ENCODE data around the gene CASP9. TPM values are rescaled to one million over a fixed set of nuclear protein-coding genes. Genes with fewer than 3 reads are reported as not detected.
A peak's percentile ranks its signal among the peaks of the same experiment; 100 is the strongest.

Gene CASP9
- total RNA-seq, result 10 to 100 TPM in 3 of 4 donors, 1 to 10 TPM in 1; 8.8 to 22.6 (median 15.5) TPM

DNA sequence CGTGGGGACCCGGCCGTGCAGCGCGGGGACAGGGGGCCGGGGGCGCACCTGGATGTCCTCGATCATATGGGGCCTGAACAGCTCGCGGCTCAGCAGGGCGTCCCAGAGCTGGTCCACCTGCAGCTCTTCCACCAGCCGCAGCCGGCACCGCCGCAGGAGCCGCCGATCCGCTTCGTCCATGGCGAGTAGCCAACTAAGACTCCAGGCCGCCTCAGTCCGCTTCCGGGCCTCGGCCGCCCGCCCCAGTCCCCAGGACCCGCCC is at the start of gene CASP9:
Gene CASP9 (minus strand): TSS at position 195 of the 262 bp plus-strand sequence. CDS start 15 bp downstream, at position 180.
- H3K4me3 ChIP-seq, result peak within 1 kb of the TSS; percentile 59 to 78 (median 73)
- H3K4me1 ChIP-seq, result peaks cover 15 to 46% (median 24%) of the 10 kb centered on the region in 3 donors
- H3K27me3 ChIP-seq, result no peaks in the 10 kb centered on the region
- TF ChIP-seq POLR2A (IDR thresholded peaks at IDR 0.05), result peak in 3 of 4 donors; percentile 12 to 68 (median 33)
- TF ChIP-seq, protein P1, sequence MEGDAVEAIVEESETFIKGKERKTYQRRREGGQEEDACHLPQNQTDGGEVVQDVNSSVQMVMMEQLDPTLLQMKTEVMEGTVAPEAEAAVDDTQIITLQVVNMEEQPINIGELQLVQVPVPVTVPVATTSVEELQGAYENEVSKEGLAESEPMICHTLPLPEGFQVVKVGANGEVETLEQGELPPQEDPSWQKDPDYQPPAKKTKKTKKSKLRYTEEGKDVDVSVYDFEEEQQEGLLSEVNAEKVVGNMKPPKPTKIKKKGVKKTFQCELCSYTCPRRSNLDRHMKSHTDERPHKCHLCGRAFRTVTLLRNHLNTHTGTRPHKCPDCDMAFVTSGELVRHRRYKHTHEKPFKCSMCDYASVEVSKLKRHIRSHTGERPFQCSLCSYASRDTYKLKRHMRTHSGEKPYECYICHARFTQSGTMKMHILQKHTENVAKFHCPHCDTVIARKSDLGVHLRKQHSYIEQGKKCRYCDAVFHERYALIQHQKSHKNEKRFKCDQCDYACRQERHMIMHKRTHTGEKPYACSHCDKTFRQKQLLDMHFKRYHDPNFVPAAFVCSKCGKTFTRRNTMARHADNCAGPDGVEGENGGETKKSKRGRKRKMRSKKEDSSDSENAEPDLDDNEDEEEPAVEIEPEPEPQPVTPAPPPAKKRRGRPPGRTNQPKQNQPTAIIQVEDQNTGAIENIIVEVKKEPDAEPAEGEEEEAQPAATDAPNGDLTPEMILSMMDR (IDR thresholded peaks at IDR 0.05), result no peak
- no peaks in the 10 kb centered on the region for H3K9me3 ChIP-seq
- H3K36me3 ChIP-seq, result no peaks in the 10 kb centered on the region
- peak within 1 kb of the TSS; percentile 96 to 100 (median 97) for H3K27ac ChIP-seq
- DNase-seq, result no peak
- intact Hi-C loops (cut with DNase I), result no loop called here
- WGBS, 2 donors, result 0% methylated on average over 3 of the region's 27 CpGs; no CpG with 5 or more reads in 1 of the 2 donors

DNA sequence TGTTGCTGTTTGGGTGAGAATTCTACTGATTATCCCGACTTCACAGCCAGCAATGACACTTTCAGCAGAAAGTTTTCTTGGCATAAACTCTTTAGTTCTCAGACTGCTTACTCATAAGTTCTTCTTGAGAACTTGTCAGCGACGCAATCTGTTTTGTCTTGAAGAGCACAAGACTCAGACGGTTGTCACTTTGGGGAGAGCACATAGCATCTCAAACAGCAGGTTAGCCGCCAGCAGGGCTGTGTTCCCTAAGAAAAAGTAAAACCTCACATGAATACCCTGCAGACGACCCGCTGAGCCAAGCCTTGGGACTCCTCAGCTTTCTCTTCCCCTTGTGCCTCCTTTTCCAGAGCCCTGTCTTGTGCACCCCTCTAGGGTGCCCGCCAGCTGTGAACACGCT is 49.5 kb upstream of the CASP9 start:
- H3K9me3 ChIP-seq, result no peaks in the 10 kb centered on the region
- H3K36me3 ChIP-seq, result peaks cover 0 to 45% (median under 1%) of the 10 kb centered on the region in 3 donors
- H3K27me3 ChIP-seq, result no peaks in the 10 kb centered on the region
- no peak for DNase-seq
- WGBS, 2 donors, result 64 to 76% methylated on average over 9 of the region's 9 CpGs
- no peak overlapping the region for H3K27ac ChIP-seq
- no peak overlapping the region for H3K4me3 ChIP-seq
- intact Hi-C loops (cut with DNase I), result no loop called here
- peaks cover 0 to 3% (median 0%) of the 10 kb centered on the region in 3 donors for H3K4me1 ChIP-seq
- TF ChIP-seq, protein P1 (IDR thresholded peaks at IDR 0.05), result no peak

DNA sequence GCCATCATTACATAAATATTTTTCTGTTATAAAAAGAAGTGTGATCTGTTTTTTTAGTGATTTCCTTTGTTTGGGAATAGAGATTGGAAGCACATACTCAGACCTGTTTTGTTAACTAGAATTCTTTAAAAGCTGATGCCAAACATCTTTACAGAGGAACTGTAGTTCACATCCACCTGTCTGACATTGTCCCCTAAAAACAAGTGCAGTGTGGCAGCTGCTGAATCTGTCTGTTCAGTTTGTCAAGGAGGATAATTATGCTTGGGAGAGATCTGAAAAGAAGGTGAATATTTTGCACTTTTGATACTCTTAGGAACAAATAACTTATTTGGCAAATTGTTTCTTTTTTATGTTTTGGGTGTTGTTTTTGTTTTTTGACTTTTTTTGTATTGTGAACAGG is 47.3 kb upstream of the CASP9 start:
- no peak for DNase-seq
- H3K36me3 ChIP-seq, result peaks cover 8 to 67% (median 17%) of the 10 kb centered on the region in 3 donors
- no peaks in the 10 kb centered on the region for H3K27me3 ChIP-seq
- TF ChIP-seq POLR2A (IDR thresholded peaks at IDR 0.05), result no peak
- TF ChIP-seq, protein P1 (IDR thresholded peaks at IDR 0.05), result no peak
- intact Hi-C loops (cut with DNase I), result no loop called here
- H3K4me1 ChIP-seq, result no peaks in the 10 kb centered on the region
- H3K4me3 ChIP-seq, result no peak overlapping the region
- no peak overlapping the region for H3K27ac ChIP-seq
- no peaks in the 10 kb centered on the region for H3K9me3 ChIP-seq

DNA sequence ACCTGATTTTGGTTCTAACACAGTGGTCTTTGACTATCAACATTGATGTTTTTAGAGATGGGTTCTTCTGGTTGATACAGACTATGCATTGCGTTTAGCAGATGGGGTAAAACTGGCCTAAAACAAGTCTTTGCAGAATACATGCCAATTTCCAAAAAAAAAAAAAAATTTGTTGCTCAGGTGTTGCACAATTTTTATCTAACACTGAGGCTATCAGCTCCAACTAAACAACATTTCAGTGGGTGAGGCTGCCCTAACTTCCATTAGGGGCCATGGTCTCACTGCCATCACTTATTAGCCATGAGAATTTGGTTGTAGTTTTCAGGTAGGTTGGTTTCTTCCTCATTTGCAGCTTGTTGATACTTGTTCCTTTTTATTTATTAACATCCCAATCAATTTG is 46.8 kb upstream of the CASP9 start:
- Histone ChIP-seq H3K36me3 (peaks cover 13 to 71% (median 21%) of the 10 kb centered on the region in 3 donors), H3K27ac (no peak overlapping the region), H3K4me1 (no peaks in the 10 kb centered on the region), H3K4me3 (no peak overlapping the region), H3K27me3 (no peaks in the 10 kb centered on the region), H3K9me3 (no peaks in the 10 kb centered on the region)
- intact Hi-C loops (cut with DNase I), result no loop called here
- TF ChIP-seq, protein P1 (IDR thresholded peaks at IDR 0.05), result no peak
- no peak for TF ChIP-seq POLR2A (IDR thresholded peaks at IDR 0.05)
- WGBS, 2 donors, result 82 to 100% methylated on average over 1 of the region's 1 CpG
- DNase-seq, result no peak

DNA sequence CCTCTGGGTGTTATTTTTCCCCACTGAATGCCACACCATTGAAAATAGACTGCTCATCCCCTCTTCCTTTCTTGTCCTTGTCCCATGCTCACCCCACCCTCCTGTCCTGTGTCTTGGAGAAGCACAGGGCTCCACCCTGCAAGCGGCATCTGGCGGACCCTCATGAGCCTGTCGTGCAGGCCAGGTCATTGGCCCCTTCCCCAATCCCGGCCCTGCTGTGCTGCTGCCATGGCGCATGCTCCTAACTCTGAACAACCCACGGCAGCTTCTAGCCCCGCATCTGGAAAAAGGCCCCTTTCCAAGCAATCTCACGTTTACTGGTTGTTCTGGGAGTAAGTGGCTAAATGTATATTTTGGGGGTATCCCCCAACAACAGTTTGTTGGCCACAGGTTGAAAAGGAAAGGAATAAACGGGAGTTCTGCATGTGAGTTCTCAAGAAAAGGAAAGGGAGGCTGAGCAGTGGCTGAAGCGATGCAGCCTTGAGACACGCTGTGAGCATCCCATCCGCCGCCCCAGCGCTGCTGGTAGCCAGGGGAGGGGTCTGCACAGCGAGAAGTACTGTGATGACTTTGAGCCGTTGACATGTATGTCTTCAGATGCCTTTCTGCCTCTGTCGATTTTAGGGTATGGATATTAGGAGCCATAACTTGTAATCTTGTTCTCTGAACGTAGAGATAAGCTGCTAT is 44.5 kb upstream of the CASP9 start:
- H3K9me3 ChIP-seq, result no peaks in the 10 kb centered on the region
- no peak for DNase-seq
- TF ChIP-seq POLR2A (IDR thresholded peaks at IDR 0.05), result no peak
- TF ChIP-seq, protein P1 (IDR thresholded peaks at IDR 0.05), result no peak
- H3K27ac ChIP-seq, result no peak overlapping the region
- H3K4me1 ChIP-seq, result no peaks in the 10 kb centered on the region
- peaks cover 13 to 91% (median 38%) of the 10 kb centered on the region in 3 donors for H3K36me3 ChIP-seq
- H3K4me3 ChIP-seq, result no peak overlapping the region
- H3K27me3 ChIP-seq, result no peaks in the 10 kb centered on the region
- WGBS, 2 donors, result 88 to 93% methylated on average over 14 to 18 of the region's 18 CpGs
- intact Hi-C loops (cut with DNase I), result no loop called here
